T-helper 17 cell (primary cell): Measurements from ENCODE around the gene KRABD2.

ENCODE experiments used
- ATAC-seq: fragments of 150-1000 bp; cut with Tn5 transposase; 2 replicates; pipeline ENCODE4 v1.10.0; 2021; ENCODE audit warnings: mild to moderate bottlenecking, moderate library complexity
- DNase-seq, 3 donors: peaks; one replicate each; pipeline versions ENCODE4 v3.0.0 to v3.0.0-alpha.2; 2020 to 2021
- H3K9me3 ChIP-seq: one replicate; pipeline ENCODE4 v1.7.0; 2013; ENCODE audit warnings: low read length, mild to moderate bottlenecking; ENCODE audit not compliant: control insufficient read depth, poor library complexity, severe bottlenecking
- H3K27ac Mint-ChIP-seq: one replicate; pipeline ENCODE4 v1.8.0; 2022; ENCODE audit warnings: mild to moderate bottlenecking, moderate library complexity, mixed read lengths
- H3K27me3 Mint-ChIP-seq: one replicate; pipeline ENCODE4 v1.8.0; 2022; ENCODE audit warnings: mixed read lengths
- H3K36me3 Mint-ChIP-seq: one replicate; pipeline ENCODE4 v1.8.0; 2022; ENCODE audit warnings: low read depth, mixed read lengths
- H3K4me1 Mint-ChIP-seq: one replicate; pipeline ENCODE4 v1.8.0; 2022; ENCODE audit warnings: mild to moderate bottlenecking, mixed read lengths
- H3K4me3 Mint-ChIP-seq: one replicate; pipeline ENCODE4 v1.8.0; 2022; ENCODE audit warnings: mild to moderate bottlenecking, moderate library complexity, mixed read lengths

Gene KRABD2

GRCh38 chr17:8376271-8377067 lies at the start of gene KRABD2:
TSS of gene KRABD2 (minus strand) at chr17:8376704.
- Mint-ChIP-seq H3K4me3 (peak within 1 kb of the TSS; percentile 87), H3K27me3 (no peaks in the 10 kb centered on the region), H3K27ac (peak within 1 kb of the TSS; percentile 80), H3K36me3 (peaks cover 4% of the 10 kb centered on the region), H3K4me1 (peaks cover 28% of the 10 kb centered on the region)
- no peaks in the 10 kb centered on the region for H3K9me3 ChIP-seq
- ATAC-seq (peak; percentile 100), DNase-seq (peak; percentile 84 to 90 (median 89))

GRCh38 chr17:8421571-8421970 lies 45.1 kb upstream of the KRABD2 start:
- Mint-ChIP-seq H3K4me3 (no peak overlapping the region), H3K27me3 (peaks cover 71% of the 10 kb centered on the region), H3K36me3 (peaks cover 2% of the 10 kb centered on the region), H3K27ac (no peak overlapping the region), H3K4me1 (peaks cover 3% of the 10 kb centered on the region)
- ATAC-seq, result no peak
- DNase-seq, result no peak
- H3K9me3 ChIP-seq, result no peaks in the 10 kb centered on the region

DNA sequence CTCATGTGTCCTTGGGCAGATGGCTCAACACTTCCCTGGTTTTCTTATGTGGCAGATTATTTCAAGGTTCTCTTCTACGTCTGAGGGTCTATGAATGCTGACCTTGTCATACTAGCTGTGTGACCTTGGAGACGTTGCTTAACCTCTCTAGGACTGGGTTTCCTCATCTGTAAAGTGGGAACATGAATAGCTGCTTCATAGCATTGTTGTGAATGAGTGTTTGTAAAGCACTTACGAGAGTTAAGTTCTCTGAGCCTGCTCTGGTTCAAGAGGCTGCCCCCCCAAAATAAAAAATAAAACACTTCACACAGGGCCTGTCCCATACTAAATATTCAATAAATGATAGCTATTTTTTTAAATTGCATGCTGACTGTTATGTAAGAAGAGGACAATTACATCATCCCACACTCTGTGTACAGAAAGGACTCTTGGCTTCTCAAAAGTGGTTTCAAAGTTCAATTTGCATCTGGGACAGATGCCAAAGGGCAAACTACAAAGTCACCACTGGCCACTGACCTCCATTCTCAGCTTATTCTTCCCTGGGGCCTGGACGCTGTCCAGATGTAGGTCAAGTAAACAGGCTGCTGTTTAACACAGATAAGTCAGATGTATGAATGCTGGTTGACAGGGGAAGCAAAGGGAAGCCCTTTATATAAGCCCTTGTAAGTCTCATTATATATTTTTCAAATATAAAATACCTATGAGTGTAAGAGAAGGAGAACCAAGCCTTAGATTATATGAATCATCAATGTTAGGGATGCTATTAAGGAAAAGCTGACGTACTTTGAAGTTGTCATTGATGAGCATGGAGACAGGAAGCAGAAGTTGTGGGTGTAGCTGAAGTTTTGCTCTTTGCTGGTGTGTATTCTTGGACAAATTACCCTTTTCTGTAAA lies 43.8 kb upstream of the KRABD2 start:
- H3K9me3 ChIP-seq, result no peaks in the 10 kb centered on the region
- Mint-ChIP-seq H3K4me3 (no peak overlapping the region), H3K4me1 (peaks cover 3% of the 10 kb centered on the region), H3K27ac (no peak overlapping the region), H3K27me3 (peaks cover 69% of the 10 kb centered on the region), H3K36me3 (peaks cover 2% of the 10 kb centered on the region)
- DNase-seq, result no peak
- no peak for ATAC-seq

- Mint-ChIP-seq H3K4me1 (peaks cover 5% of the 10 kb centered on the region), H3K27ac (no peak overlapping the region), H3K36me3 (peaks cover 2% of the 10 kb centered on the region), H3K4me3 (no peak overlapping the region), H3K27me3 (peaks cover 63% of the 10 kb centered on the region)
- ATAC-seq (no peak), DNase-seq (no peak)
- no peaks in the 10 kb centered on the region for H3K9me3 ChIP-seq
Observed at GRCh38 chr17:8419305-8419704, 42.8 kb upstream of the KRABD2 start.

GRCh38 chr17:8418471-8418870 lies 42.0 kb upstream of the KRABD2 start:
- no peak for ATAC-seq
- H3K4me3 Mint-ChIP-seq, result no peak overlapping the region
- peaks cover 59% of the 10 kb centered on the region for H3K27me3 Mint-ChIP-seq

DNA sequence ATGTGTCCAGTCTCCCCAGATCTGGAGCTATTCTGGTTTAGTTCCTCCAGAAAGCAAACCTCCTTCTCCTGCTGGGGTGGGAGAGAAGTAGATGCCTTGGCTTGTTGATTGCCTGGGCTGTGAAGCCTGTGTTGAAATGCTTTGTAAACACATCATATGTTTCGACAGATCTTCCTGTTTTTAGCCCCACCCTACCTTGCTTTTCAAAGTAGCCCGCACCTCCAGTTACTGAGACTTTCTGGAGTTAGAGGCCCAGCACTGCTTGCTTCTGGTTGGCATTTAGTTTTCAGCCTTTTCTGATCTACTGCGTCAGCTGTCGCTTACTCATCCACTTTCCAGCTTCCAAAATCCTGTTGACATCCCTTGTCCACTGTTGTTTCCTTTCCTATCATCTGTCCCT lies 41.3 kb upstream of the KRABD2 start:
- Mint-ChIP-seq H3K36me3 (no peaks in the 10 kb centered on the region), H3K4me3 (no peak overlapping the region), H3K27me3 (peaks cover 58% of the 10 kb centered on the region), H3K27ac (no peak overlapping the region), H3K4me1 (peaks cover 13% of the 10 kb centered on the region)
- ATAC-seq, result no peak
- H3K9me3 ChIP-seq, result no peaks in the 10 kb centered on the region
- DNase-seq, result no peak

More at GRCh38 chr17:8418471-8418870, 42.0 kb upstream of the KRABD2 start:
- no peak for DNase-seq
- peaks cover 2% of the 10 kb centered on the region for H3K36me3 Mint-ChIP-seq
- H3K9me3 ChIP-seq, result no peaks in the 10 kb centered on the region
- H3K27ac Mint-ChIP-seq, result no peak overlapping the region
- peaks cover 6% of the 10 kb centered on the region for H3K4me1 Mint-ChIP-seq

- ATAC-seq (no peak), DNase-seq (no peak)
- Mint-ChIP-seq H3K27ac (no peak overlapping the region), H3K36me3 (no peaks in the 10 kb centered on the region), H3K27me3 (peaks cover 42% of the 10 kb centered on the region), H3K4me1 (peaks cover 21% of the 10 kb centered on the region), H3K4me3 (no peak overlapping the region)
- H3K9me3 ChIP-seq, result no peaks in the 10 kb centered on the region
Observed at GRCh38 chr17:8413938-8414337, 37.4 kb upstream of the KRABD2 start.

DNA sequence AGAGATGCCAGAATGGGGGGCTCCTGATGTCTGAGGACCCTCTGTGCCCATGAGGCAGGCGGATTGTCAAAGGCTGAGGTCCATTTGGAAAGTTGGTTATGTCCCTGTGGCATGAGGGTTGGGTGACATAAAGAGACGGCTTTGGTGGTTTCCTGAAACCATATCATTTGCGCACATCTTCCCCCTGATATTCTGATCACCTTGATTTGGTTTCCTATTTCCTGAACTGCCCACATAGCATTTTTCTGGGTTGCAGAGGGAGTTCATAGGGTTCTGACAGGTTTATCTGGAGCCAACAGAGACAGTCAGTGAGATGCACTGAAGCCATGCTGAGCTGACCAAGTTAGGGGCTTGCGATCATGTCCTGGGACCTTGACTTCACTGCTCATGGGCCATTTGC lies 36.8 kb upstream of the KRABD2 start:
- Mint-ChIP-seq H3K36me3 (no peaks in the 10 kb centered on the region), H3K4me1 (peaks cover 21% of the 10 kb centered on the region), H3K4me3 (peak overlapping the region; percentile 73), H3K27ac (peak overlapping the region; percentile 85), H3K27me3 (peaks cover 41% of the 10 kb centered on the region)
- H3K9me3 ChIP-seq, result no peaks in the 10 kb centered on the region
- ATAC-seq, result peak; percentile 82
- no peak for DNase-seq

DNA sequence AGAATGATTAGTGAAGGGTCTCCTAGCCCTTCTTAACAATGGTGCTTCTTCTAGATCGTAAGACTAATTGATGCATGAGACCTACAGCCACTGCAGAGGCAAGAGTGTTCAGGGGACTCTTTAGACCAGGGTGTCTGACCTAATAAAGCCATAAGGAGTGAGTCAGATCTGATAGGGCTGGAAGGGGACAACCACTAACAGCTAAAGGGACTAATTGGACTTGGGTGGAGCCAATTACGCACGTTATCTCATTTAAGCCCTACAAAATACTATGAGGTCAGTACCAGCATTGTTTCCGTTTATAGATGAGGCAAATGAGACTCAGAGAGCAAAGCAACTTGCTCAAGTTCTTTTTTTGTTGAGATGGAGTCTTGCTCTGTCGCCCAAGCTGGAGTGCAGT lies 35.6 kb upstream of the KRABD2 start:
- Mint-ChIP-seq H3K27ac (peak overlapping the region; percentile 85), H3K4me3 (no peak overlapping the region), H3K36me3 (no peaks in the 10 kb centered on the region), H3K27me3 (peaks cover 37% of the 10 kb centered on the region), H3K4me1 (peaks cover 21% of the 10 kb centered on the region)
- no peaks in the 10 kb centered on the region for H3K9me3 ChIP-seq
- DNase-seq (no peak), ATAC-seq (no peak)

DNA sequence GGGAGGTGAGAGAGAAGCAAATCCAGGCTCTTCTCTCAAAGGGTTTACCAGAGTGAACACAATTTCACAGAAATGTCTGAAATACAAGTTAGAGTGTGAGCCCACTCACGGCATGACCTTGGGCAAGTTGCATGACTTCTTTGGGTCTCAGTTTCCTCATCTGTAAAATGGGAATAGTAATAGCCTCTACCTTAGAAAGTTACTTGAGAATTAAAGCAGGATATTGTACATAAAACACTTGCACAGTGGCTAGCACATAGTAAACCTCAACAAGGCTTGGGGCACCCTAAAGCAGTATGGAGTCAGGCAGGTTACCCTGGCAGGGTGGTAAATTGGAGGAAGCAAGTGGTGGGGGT lies 34.4 kb upstream of the KRABD2 start:
- H3K36me3 Mint-ChIP-seq, result no peaks in the 10 kb centered on the region
- ATAC-seq (no peak), DNase-seq (no peak)
- no peak overlapping the region for H3K27ac Mint-ChIP-seq
- H3K4me1 Mint-ChIP-seq, result peaks cover 21% of the 10 kb centered on the region
- peaks cover 35% of the 10 kb centered on the region for H3K27me3 Mint-ChIP-seq
- no peak overlapping the region for H3K4me3 Mint-ChIP-seq
- no peaks in the 10 kb centered on the region for H3K9me3 ChIP-seq

GRCh38 chr17:8409966-8410882 lies 33.7 kb upstream of the KRABD2 start:
- peak; percentile 73 for ATAC-seq
- Mint-ChIP-seq H3K27ac (no peak overlapping the region), H3K36me3 (no peaks in the 10 kb centered on the region), H3K4me3 (peak overlapping the region; percentile 31), H3K27me3 (peaks cover 35% of the 10 kb centered on the region), H3K4me1 (peaks cover 21% of the 10 kb centered on the region)
- peak; percentile 67 to 76 (median 71) for DNase-seq
- H3K9me3 ChIP-seq, result no peaks in the 10 kb centered on the region

DNA sequence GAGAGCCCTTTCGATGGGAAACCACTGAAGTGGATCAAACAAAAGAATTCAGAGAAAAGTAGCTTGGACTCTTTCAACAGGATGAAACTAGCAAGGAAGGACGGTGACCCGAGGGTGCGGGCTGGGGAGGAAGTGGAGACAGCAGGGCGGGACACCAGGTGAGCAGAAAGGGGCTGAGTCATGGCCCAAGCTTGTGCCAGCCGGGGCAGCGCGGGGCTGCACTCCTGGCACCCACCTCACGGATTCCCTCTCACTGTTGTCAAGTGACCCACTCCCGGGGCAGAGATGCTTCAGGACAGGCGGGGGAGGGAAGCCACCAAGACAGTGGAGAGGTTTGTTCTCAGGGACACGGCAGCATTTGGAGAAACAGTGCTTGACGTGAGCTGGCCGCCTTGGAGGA lies 31.9 kb upstream of the KRABD2 start:
- H3K4me3 Mint-ChIP-seq, result no peak overlapping the region
- ATAC-seq (no peak), DNase-seq (no peak)
- H3K27ac Mint-ChIP-seq, result peak overlapping the region; percentile 19
- peaks cover 14% of the 10 kb centered on the region for H3K4me1 Mint-ChIP-seq
- H3K36me3 Mint-ChIP-seq, result no peaks in the 10 kb centered on the region
- no peaks in the 10 kb centered on the region for H3K9me3 ChIP-seq
- peaks cover 46% of the 10 kb centered on the region for H3K27me3 Mint-ChIP-seq

DNA sequence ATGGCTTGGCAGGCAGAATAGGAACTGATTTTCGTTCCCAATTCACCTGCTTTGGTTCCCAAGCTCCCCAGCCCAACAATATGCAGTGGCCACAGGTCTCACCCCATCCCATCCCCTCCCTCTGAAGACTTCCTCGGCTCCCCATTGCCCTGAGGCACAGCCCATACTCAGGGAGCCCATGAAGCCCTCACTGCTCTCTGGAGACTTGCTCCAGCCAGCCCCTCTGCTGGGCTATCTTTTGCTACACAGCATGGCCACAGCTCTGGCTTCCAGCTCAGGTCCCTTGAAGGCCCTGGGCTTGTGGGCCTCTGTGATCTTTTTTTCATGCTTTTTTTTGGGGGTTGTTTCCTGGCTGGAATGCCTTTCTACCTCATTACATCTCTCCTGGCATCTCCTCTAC lies 29.7 kb upstream of the KRABD2 start:
- no peak overlapping the region for H3K4me3 Mint-ChIP-seq
- no peak for DNase-seq
- ATAC-seq, result no peak
- peaks cover 60% of the 10 kb centered on the region for H3K27me3 Mint-ChIP-seq
- peaks cover 8% of the 10 kb centered on the region for H3K4me1 Mint-ChIP-seq
- no peaks in the 10 kb centered on the region for H3K36me3 Mint-ChIP-seq
- H3K9me3 ChIP-seq, result no peaks in the 10 kb centered on the region
- H3K27ac Mint-ChIP-seq, result no peak overlapping the region
